ENCODE data around the gene SMIM44.
"Not testable (repeated sequence)": the region's sequence is repeated elsewhere in the genome, so short reads cannot be mapped to it uniquely, and the experiment has no call there.

Gene SMIM44

DNA sequence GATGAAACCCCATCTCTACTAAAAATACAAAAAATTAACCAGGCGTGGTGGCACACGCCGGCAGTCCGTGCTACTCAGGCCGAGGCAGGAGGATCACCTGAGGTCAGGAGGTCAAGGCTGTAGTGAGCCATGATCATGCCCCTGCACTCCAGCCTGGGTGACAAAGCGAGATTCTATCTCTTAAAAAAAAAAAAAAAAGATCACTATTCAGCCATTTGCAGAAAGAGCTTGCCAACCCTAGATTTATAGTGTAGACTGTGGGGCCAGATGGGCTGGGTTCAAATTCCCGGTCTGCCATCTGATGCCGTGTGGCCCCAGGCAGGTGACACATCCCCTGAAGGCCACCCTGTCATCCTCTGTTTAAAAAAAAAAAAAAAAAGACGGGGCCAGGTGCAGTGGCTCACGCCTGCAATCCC lies 31.8 kb downstream of the SMIM44 start:
- TF ChIP-seq, protein P1, sequence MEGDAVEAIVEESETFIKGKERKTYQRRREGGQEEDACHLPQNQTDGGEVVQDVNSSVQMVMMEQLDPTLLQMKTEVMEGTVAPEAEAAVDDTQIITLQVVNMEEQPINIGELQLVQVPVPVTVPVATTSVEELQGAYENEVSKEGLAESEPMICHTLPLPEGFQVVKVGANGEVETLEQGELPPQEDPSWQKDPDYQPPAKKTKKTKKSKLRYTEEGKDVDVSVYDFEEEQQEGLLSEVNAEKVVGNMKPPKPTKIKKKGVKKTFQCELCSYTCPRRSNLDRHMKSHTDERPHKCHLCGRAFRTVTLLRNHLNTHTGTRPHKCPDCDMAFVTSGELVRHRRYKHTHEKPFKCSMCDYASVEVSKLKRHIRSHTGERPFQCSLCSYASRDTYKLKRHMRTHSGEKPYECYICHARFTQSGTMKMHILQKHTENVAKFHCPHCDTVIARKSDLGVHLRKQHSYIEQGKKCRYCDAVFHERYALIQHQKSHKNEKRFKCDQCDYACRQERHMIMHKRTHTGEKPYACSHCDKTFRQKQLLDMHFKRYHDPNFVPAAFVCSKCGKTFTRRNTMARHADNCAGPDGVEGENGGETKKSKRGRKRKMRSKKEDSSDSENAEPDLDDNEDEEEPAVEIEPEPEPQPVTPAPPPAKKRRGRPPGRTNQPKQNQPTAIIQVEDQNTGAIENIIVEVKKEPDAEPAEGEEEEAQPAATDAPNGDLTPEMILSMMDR (IDR thresholded peaks at IDR 0.05; ENCODE audit: control insufficient read depth, extremely low read depth, insufficient read depth), result no peak
- DNase-seq (ENCODE audit: low read depth), result no peak
- H3K4me3 ChIP-seq (ENCODE audit: low read depth, low read length), result no peak overlapping the region

- DNase-seq (ENCODE audit: low read depth), result no peak
- no peak overlapping the region for H3K4me3 ChIP-seq (ENCODE audit: low read depth, low read length)
- TF ChIP-seq, protein P1 (IDR thresholded peaks at IDR 0.05; ENCODE audit: control insufficient read depth, extremely low read depth, insufficient read depth), result no peak
Measured at GRCh38 chr19:3450796-3451411, 32.3 kb downstream of the SMIM44 start.

DNA sequence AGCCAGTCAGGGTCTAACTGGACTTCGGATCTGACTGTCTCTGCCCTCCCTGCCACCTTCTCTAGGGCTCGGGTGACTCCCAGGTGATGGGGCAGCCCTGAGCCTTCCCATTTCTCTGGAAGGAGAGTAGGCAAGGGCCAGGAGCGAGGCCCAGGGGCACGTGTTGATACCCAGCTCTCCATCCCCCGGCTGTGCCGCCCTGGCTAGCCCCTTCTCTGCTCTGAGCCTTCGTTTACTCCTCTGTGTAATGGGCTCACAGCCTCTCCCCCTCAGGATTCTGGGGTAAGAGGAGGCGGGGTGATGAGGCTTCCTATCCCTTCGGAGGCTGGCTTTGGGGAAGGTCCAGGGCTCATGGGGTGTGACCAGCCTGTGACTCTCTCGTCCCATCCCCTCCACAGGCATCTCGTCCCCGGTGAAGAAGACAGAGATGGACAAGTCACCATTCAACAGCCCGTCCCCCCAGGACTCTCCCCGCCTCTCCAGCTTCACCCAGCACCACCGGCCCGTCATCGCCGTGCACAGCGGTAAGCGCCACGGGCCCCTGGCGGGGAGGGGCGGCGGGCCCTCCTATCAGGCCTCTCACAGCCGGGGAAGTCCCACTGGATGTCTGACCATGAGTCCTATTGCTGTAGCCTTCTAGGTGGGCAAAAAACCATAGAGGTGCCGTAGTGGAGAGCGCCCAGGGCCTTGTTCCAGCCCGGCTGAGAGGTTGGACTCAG lies 34.5 kb downstream of the SMIM44 start:
- DNase-seq (ENCODE audit: low read depth), result no peak
- TF ChIP-seq, protein P1 (IDR thresholded peaks at IDR 0.05; ENCODE audit: control insufficient read depth, extremely low read depth, insufficient read depth), result no peak
- H3K4me3 ChIP-seq (ENCODE audit: low read depth, low read length), result no peak overlapping the region

DNA sequence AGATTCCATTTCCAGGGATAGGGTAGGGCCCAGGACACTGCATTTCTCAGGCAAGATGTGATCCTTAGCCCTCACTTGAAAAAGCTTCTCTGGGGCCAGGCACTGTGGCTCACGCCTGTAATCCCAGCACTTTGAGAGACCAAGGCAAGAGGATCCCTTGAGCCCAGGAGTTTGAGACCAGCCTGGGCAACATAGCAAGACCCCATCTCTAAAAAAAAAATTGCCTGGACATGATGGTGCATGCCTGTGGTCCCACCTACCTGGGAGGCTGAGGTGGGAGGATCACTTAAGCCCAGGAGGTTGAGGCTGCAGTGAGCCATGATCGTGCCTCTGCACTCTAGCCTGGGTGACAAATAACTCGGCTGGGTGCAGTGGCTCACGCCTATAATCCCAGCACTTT lies 36.6 kb downstream of the SMIM44 start:
- H3K4me3 ChIP-seq (ENCODE audit: low read depth, low read length); DNase-seq (ENCODE audit: low read depth): not testable (repeated sequence)

- H3K4me3 ChIP-seq (ENCODE audit: low read depth, low read length), result no peak overlapping the region
- TF ChIP-seq, protein P1 (IDR thresholded peaks at IDR 0.05; ENCODE audit: control insufficient read depth, extremely low read depth, insufficient read depth), result no peak
- DNase-seq (ENCODE audit: low read depth), result no peak
Measured at GRCh38 chr19:3444695-3445234, 38.5 kb downstream of the SMIM44 start.

DNA sequence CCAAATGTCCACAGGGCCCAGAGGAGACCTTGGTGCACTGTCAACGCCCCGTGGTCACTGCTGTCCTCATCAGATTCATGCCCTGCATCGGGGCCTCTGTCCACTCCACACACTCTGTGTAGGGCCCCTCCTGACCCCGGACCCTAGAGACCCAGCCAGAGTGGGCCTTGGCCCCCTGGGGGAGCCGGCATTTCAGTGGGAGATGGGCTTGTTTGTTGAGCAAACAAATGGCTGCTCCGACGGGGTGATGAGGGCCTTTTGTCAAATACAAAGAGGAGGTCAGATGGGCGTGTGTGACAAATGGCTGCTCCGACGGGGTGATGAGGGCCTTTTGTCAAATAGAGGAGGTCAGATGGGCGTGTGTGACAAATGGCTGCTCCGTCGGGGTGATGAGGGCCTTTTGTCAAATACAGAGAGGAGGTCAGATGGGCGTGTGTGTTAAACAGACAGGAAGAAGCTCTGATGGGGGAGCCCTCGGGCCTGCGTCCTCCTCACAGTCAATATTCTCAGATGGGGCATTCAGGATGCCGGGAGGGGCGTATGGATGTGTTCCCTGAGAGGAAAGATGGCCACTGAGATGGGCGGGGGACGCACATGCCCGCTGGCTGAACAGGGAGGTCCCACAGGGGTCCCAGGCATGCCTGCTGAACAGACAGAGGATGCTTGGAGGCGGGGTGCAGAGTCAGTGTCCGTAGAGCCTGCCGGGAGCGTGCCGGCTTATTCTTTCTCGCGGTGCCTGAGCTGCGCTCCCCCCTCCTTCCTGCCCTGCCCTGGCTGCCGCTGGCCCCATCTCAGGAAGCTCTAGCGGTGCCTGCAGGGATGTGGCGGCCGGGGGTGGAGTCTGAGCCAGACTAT lies 39.2 kb downstream of the SMIM44 start:
- no peak overlapping the region for H3K4me3 ChIP-seq (ENCODE audit: low read depth, low read length)
- DNase-seq (ENCODE audit: low read depth), result no peak
- TF ChIP-seq, protein P1 (IDR thresholded peaks at IDR 0.05; ENCODE audit: control insufficient read depth, extremely low read depth, insufficient read depth), result no peak
